WTC11 (cell line): ENCODE data around the gene ING5. TPM values are rescaled to one million over a fixed set of nuclear protein-coding genes. Genes with fewer than 3 reads are reported as not detected.

Experiments used
- ATAC-seq: fragments of 200-7000 bp; cut with Tn5 transposase; 2 replicates; pipeline ENCODE4 v1.10.0; 2021; ENCODE audit warnings: mild to moderate bottlenecking, moderate library complexity
- Bru-seq: library from RNA; stranded (reverse); fragments of 400-500 nt; gene quantifications from one replicate; lab custom pipeline; 2021; lab: Mats Ljungman, UMichigan
- CTCF ChIA-PET: fragments of 300-600 bp; sonication (Branson Sonifier 250); formaldehyde crosslinking; loops from one replicate; lab custom pipeline; 2021; ENCODE audit warnings: antibody characterized with exemption; lab: Charles Lee
- POLR2A ChIA-PET: fragments of 350-600 bp; sonication (Branson Sonifier 250); formaldehyde crosslinking; loops from one replicate; lab custom pipeline; 2021; ENCODE audit warnings: antibody characterized with exemption; lab: Charles Lee
- DNase-seq: peaks from one replicate; pipeline ENCODE4 v3.0.0; 2021; ENCODE audit warnings: low spot score
- H3K27ac Mint-ChIP-seq: 2 replicates; pipeline ENCODE4 v1.8.0; 2021; ENCODE audit warnings: mixed read lengths
- H3K27me3 Mint-ChIP-seq: 2 replicates; pipeline ENCODE4 v1.8.0; 2021; ENCODE audit warnings: low read depth, mild to moderate bottlenecking, moderate library complexity, mixed read lengths
- H3K36me3 Mint-ChIP-seq: 2 replicates; pipeline ENCODE4 v1.8.0; 2021; ENCODE audit warnings: mixed read lengths
- H3K4me1 Mint-ChIP-seq: 2 replicates; pipeline ENCODE4 v1.8.0; 2022; ENCODE audit warnings: mixed read lengths
- H3K4me3 Mint-ChIP-seq: 2 replicates; pipeline ENCODE4 v1.8.0; 2021; ENCODE audit warnings: mild to moderate bottlenecking, moderate library complexity, mixed read lengths
- H3K9me3 Mint-ChIP-seq: 2 replicates; pipeline ENCODE4 v1.8.0; 2021; ENCODE audit warnings: mixed read lengths
- AFF4 ChIP-seq: sonication (generic); formaldehyde crosslinking; IDR thresholded peaks from 2 replicates; pipeline ENCODE4 v1.8.1; 2023; ENCODE audit warnings: mild to moderate bottlenecking, missing genetic modification reagents, borderline replicate concordance
- ARID4B ChIP-seq: sonication (generic); formaldehyde crosslinking; IDR thresholded peaks from 2 replicates; pipeline ENCODE4 v1.8.0; 2023; ENCODE audit warnings: missing genetic modification reagents, mild to moderate bottlenecking, borderline replicate concordance
- CREM ChIP-seq: sonication (generic); formaldehyde crosslinking; IDR thresholded peaks from 2 replicates; pipeline ENCODE4 v1.8.1; 2022; ENCODE audit warnings: mild to moderate bottlenecking, missing genetic modification reagents, moderate library complexity
- E2F5 ChIP-seq: sonication (generic); formaldehyde crosslinking; IDR thresholded peaks from 2 replicates; pipeline ENCODE4 v1.8.1; 2022; ENCODE audit warnings: mild to moderate bottlenecking, moderate library complexity, missing genetic modification reagents
- GABPB1 ChIP-seq: sonication (generic); formaldehyde crosslinking; IDR thresholded peaks from 2 replicates; pipeline ENCODE4 v1.8.1; 2023; ENCODE audit warnings: mild to moderate bottlenecking, missing genetic modification reagents
- IRF2 ChIP-seq: sonication (generic); formaldehyde crosslinking; IDR thresholded peaks from 2 replicates; pipeline ENCODE4 v1.8.0; 2022; ENCODE audit warnings: low read depth, missing genetic modification reagents, borderline replicate concordance
- KAT7 ChIP-seq: sonication (generic); formaldehyde crosslinking; IDR thresholded peaks from 2 replicates; pipeline ENCODE4 v1.8.1; 2023; ENCODE audit warnings: missing genetic modification reagents, mild to moderate bottlenecking, borderline replicate concordance
- MLX ChIP-seq: sonication (generic); formaldehyde crosslinking; IDR thresholded peaks from 2 replicates; pipeline ENCODE4 v1.8.1; 2023; ENCODE audit warnings: mild to moderate bottlenecking, missing genetic modification reagents, moderate library complexity
- NFATC4 ChIP-seq: fragments of 250-450 bp; sonication (Bioruptor Pico); IDR thresholded peaks from 2 replicates; pipeline ENCODE4 v1.9.0; 2021; ENCODE audit warnings: mild to moderate bottlenecking
- NFYB ChIP-seq: sonication (generic); formaldehyde crosslinking; conservative IDR thresholded peaks from 2 replicates; pipeline ENCODE4 v1.8.0; 2022; ENCODE audit warnings: low read depth, missing genetic modification reagents
- SP1 ChIP-seq: sonication (generic); formaldehyde crosslinking; conservative IDR thresholded peaks from 2 replicates; pipeline ENCODE4 v1.8.1; 2022; ENCODE audit warnings: missing genetic modification reagents
- TCF7 ChIP-seq: sonication (generic); formaldehyde crosslinking; IDR thresholded peaks from 2 replicates; pipeline ENCODE4 v1.8.0; 2022; ENCODE audit warnings: mild to moderate bottlenecking, low read depth, missing genetic modification reagents, moderate library complexity
- USF1 ChIP-seq: sonication (generic); formaldehyde crosslinking; IDR thresholded peaks from 2 replicates; pipeline ENCODE4 v1.8.0; 2022; ENCODE audit warnings: mild to moderate bottlenecking, missing genetic modification reagents
- ZNF121 ChIP-seq: sonication (generic); formaldehyde crosslinking; IDR thresholded peaks from 2 replicates; pipeline ENCODE4 v1.8.0; 2023; ENCODE audit warnings: missing genetic modification reagents
- ZNF396 ChIP-seq: fragments of 250-450 bp; sonication (Bioruptor Pico); IDR thresholded peaks from 2 replicates; pipeline ENCODE4 v1.8.0; 2021; ENCODE audit warnings: mild to moderate bottlenecking, moderate library complexity, borderline replicate concordance
- ZNF532 ChIP-seq: fragments of 250-450 bp; sonication (Bioruptor Pico); IDR thresholded peaks from 2 replicates; pipeline ENCODE4 v1.9.0; 2021; ENCODE audit warnings: mild to moderate bottlenecking, borderline replicate concordance
- long read RNA-seq, 3 experiments: library from RNA in 1 of 3; library from capped mRNA in 1 of 3; library from polyadenylated mRNA in 1 of 3; unstranded in 2 of 3; stranded (forward) in 1 of 3; transcript quantifications; one replicate each; pipeline ENCODE4 v2.0.0, GENCODE V29; 2021
- total RNA-seq: library from RNA; stranded (reverse); gene quantifications from 3 replicates; pipeline ENCODE4 v1.2.3, GENCODE V29; 2021

The ING5 gene
- total RNA-seq (43.1 to 47.4 TPM (median 45.3 TPM) in 3 replicates), Bru-seq, nascent RNA (percentile 71 among the genes with signal in this experiment)
- long read RNA-seq, experiment 1, full-length matches to known transcripts, result 90 of 145 reads
- long read RNA-seq, experiment 1, partial matches to known transcripts, result 13 of 145 reads
- long read RNA-seq, experiment 1, other reads (novel, unspliced or antisense), result 42 of 145 reads
- long read RNA-seq, experiment 2, full-length matches to known transcripts, result 11 of 39 reads
- long read RNA-seq, experiment 2, partial matches to known transcripts, result 11 of 39 reads
- long read RNA-seq, experiment 2, other reads (novel, unspliced or antisense), result 17 of 39 reads
- long read RNA-seq, experiment 3, partial matches to known transcripts, result 1 of 8 reads
- long read RNA-seq, experiment 3, other reads (novel, unspliced or antisense), result 3 of 8 reads

GRCh38 chr2:241701399-241702154, at the start of gene ING5:
TSS of gene ING5 (plus strand) at chr2:241702039. CDS start at chr2:241702066, 27 bp downstream.
- POLR2A ChIA-PET, result interaction anchor here (1.0 to 3.0 kb wide), 3 partner anchors 14 to 386 kb away, joined by 3 to 28 read pairs (median 4); partner anchors contain the start of genes D2HGDH, DTYMK and HDLBP
- H3K27me3 Mint-ChIP-seq, result no peaks in the 10 kb centered on the region
- CTCF ChIA-PET, result interaction anchor here (0.6 to 4.1 kb wide), 18 partner anchors 9 to 1676 kb away, joined by 3 to 30 read pairs (median 5); partner anchors contain the start of genes D2HGDH and DTYMK
- DNase-seq (peak; percentile 96), ATAC-seq (peak; percentile 72)
- 0 out of 2 replicates have a peak, but pooled peaks cover 7% of the 10 kb centered on the region for H3K9me3 Mint-ChIP-seq
- H3K27ac Mint-ChIP-seq, result peak within 1 kb of the TSS; percentile 95
- peak within 1 kb of the TSS; percentile 83 for H3K4me3 Mint-ChIP-seq
- peaks cover 12% of the 10 kb centered on the region for H3K4me1 Mint-ChIP-seq
- peaks cover 17% of the 10 kb centered on the region for H3K36me3 Mint-ChIP-seq
- TF ChIP-seq ZNF396 (CRISPR knock-in tag) (no peak), TCF7 (CRISPR knock-in tag) (peak; percentile 88), NFATC4 (CRISPR knock-in tag) (0 out of 2 replicates have a peak, but pooled peaks have one; percentile 39), MLX (CRISPR knock-in tag) (peak; percentile 51; the same call in 1 of the 2 replicates), GABPB1 (CRISPR knock-in tag) (peak; percentile 59), E2F5 (CRISPR knock-in tag) (peak; percentile 65; the same call in 1 of the 2 replicates), NFYB (peak; percentile 63), KAT7 (CRISPR knock-in tag) (0 out of 2 replicates have a peak, but pooled peaks have one; percentile 49), ZNF532 (peak; percentile 51; the same call in 1 of the 2 replicates), ZNF121 (CRISPR knock-in tag) (peak; percentile 61; the same call in 1 of the 2 replicates), ARID4B (CRISPR knock-in tag) (no peak), AFF4 (CRISPR knock-in tag) (no peak), CREM (CRISPR knock-in tag) (0 out of 2 replicates have a peak, but pooled peaks have one; percentile 16), USF1 (no peak), IRF2 (CRISPR knock-in tag) (peak; percentile 89; the same call in 1 of the 2 replicates), SP1 (CRISPR knock-in tag) (peak; percentile 80)
